ENCODE measurements around the gene KCNJ14.

The KCNJ14 gene

GRCh38 chr19:48507911-48508439 lies 52.6 kb downstream of the KCNJ14 start:
- no peak for TF ChIP-seq CTCF (IDR thresholded peaks at IDR 0.05; ENCODE audit: extremely low read depth, insufficient read depth, missing control alignments)
- in situ Hi-C loops (cut with MboI; ENCODE audit: low pct_unique_long_range_greater_than_20kb, low sequenced_read_pairs, unreplicated experiment) = loop anchor here (5.0 kb wide), 1 partner anchor 79 kb away; no protein-coding TSS in a partner anchor

DNA sequence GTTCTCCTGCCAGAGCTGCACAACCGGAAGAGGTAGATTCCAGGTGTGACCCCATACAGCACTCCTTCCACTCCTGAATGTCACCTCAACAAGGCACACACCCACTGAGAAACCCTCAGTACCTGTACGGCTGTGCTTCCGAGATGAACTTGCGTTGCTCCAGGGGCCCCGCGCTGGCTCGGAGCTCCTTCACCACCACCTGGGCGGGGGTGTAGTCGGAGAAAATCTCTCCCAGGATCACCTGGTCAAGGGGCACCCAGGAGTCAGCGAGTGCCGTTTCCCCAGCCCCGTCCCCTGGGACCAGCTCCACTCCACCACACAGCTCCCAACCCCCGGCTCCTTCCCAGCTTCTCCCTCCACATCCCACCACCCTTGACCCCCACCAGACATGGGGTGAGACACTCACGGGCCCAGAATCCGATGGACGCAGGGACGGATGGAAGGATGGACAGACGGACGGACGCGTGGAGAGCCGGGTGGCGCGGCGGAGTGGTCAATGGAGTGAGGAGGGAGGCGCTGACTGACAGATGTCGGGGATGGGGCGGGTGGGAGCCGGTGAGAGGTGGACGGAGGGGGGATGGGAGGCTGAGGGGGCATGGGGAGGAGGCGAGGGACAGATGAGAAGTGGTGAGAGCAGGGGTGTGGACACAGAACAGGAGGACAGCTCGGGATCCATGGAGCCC lies 53.5 kb downstream of the KCNJ14 start:
- in situ Hi-C loops (cut with MboI; ENCODE audit: low pct_unique_long_range_greater_than_20kb, low sequenced_read_pairs, unreplicated experiment) = loop anchor here (5.0 kb wide), 1 partner anchor 78 kb away; no protein-coding TSS in a partner anchor
- no peak for TF ChIP-seq CTCF (IDR thresholded peaks at IDR 0.05; ENCODE audit: extremely low read depth, insufficient read depth, missing control alignments)
- DNase-seq (ENCODE audit: low spot score) = no peak

More at GRCh38 chr19:48507911-48508439, 52.6 kb downstream of the KCNJ14 start:
- DNase-seq (ENCODE audit: low spot score) = no peak

DNA sequence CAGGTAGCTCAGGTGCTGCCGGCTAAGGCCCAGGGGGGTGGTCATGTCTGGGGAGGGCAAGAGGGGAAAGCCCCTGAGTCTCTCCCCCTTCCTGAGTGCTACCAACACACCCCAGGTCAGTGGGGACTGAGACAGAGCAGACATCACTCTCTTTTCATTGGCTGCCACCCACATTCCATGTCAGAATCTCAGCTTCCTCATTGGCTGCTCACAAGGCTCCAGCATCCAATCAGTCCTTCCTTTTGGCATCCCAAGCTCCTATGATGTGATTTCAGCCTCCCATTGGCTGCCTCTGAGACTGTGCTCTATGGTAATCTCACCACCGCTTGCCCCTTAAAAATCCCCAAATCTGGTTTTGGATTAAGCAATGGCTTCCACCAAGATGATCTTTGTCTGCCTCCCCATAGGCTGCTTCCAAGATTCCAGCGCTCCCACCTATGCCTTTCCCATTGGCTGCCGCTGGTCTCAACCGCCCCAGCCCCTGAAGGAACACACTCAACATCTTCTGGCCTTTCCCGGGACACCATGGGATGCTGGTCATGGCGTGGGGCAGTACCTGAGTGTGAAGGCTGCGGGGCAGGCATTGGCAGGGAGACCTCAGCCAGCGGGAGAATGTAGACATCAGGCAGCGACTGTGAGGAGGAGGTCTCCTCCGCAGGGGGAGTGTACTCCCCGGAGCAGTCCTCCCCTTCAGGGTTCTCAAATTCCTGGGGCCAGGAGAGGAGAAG lies 54.3 kb downstream of the KCNJ14 start:
- no peak for TF ChIP-seq CTCF (IDR thresholded peaks at IDR 0.05; ENCODE audit: extremely low read depth, insufficient read depth, missing control alignments)
- peak; percentile 33 for DNase-seq (ENCODE audit: low spot score)
- in situ Hi-C loops (cut with MboI; ENCODE audit: low pct_unique_long_range_greater_than_20kb, low sequenced_read_pairs, unreplicated experiment) = loop anchor here (5.0 kb wide), 1 partner anchor 78 kb away; no protein-coding TSS in a partner anchor

- peak; percentile 78 for DNase-seq (ENCODE audit: low spot score)
- in situ Hi-C loops (cut with MboI; ENCODE audit: low pct_unique_long_range_greater_than_20kb, low sequenced_read_pairs, unreplicated experiment) = no loop called here
Observed at GRCh38 chr19:48510421-48511268, 55.3 kb downstream of the KCNJ14 start.

DNA sequence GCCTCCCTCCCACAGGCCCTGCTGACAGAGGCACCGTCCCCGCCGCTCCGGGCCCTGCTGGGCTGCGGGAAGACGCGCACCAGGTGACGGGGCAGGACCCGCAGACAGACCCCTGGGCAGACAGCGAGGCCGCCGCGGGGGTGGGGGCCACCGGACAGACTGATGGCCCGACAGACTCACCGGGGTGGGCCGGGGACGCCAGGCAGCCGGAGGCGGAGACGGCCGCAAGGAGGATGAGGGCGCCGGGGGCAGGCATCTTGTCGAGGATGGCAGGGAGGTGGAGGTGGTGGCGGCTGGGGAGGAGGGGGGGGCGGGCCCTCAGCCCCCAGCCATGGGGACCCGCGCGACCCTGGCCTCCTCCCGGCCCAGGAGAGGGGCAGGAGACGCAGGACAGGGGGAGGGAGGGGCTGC lies 56.0 kb downstream of the KCNJ14 start:
- in situ Hi-C loops (cut with MboI; ENCODE audit: low pct_unique_long_range_greater_than_20kb, low sequenced_read_pairs, unreplicated experiment) = no loop called here
- TF ChIP-seq CTCF (IDR thresholded peaks at IDR 0.05; ENCODE audit: extremely low read depth, insufficient read depth, missing control alignments) = no peak
- DNase-seq (ENCODE audit: low spot score) = no peak

More at GRCh38 chr19:48510421-48511268, 55.3 kb downstream of the KCNJ14 start:
- no peak for TF ChIP-seq CTCF (IDR thresholded peaks at IDR 0.05; ENCODE audit: extremely low read depth, insufficient read depth, missing control alignments)
